ENCODE measurements around the gene KIF26A. TPM values are rescaled to one million over a fixed set of nuclear protein-coding genes. Genes with fewer than 3 reads are reported as not detected.

KIF26A gene
- total RNA-seq, 1 donor from 2014 or later, result 8.1 TPM

GRCh38 chr14:104131968-104132732 is 6.2 kb upstream of the KIF26A start:
- DNase-seq, result no peak

GRCh38 chr14:104132981-104133380 is 5.4 kb upstream of the KIF26A start:
- no peak for DNase-seq

- DNase-seq, result no peak
Measured at GRCh38 chr14:104133496-104133895, 4.9 kb upstream of the KIF26A start.

GRCh38 chr14:104134061-104134965 is 4.1 kb upstream of the KIF26A start:
- no peak for DNase-seq

GRCh38 chr14:104135121-104135903 is 3.1 kb upstream of the KIF26A start:
- no peak for DNase-seq

- no peak for DNase-seq
Measured at GRCh38 chr14:104135904-104136471, 2.4 kb upstream of the KIF26A start.

GRCh38 chr14:104136472-104137296 is 1.7 kb upstream of the KIF26A start:
- DNase-seq, result peak; percentile 31

- peak; percentile 74 for DNase-seq
Measured at GRCh38 chr14:104137297-104138097, 890 bp upstream of the KIF26A start.

GRCh38 chr14:104138718-104139459 is 502 bp downstream of the KIF26A start:
- no peak for DNase-seq

GRCh38 chr14:104139460-104140212 is 1.2 kb downstream of the KIF26A start:
- DNase-seq, result peak; percentile 44

- no peak for DNase-seq
Measured at GRCh38 chr14:104140213-104140462, 1.8 kb downstream of the KIF26A start.

- DNase-seq, result no peak
Measured at GRCh38 chr14:104140463-104141331, 2.3 kb downstream of the KIF26A start.

- no peak for DNase-seq
Measured at GRCh38 chr14:104141621-104142091, 3.3 kb downstream of the KIF26A start.

- DNase-seq, result no peak
Measured at GRCh38 chr14:104142136-104142945, 4.0 kb downstream of the KIF26A start.

GRCh38 chr14:104142946-104143470 is 4.6 kb downstream of the KIF26A start:
- DNase-seq, result no peak

GRCh38 chr14:104143521-104144452 is 5.4 kb downstream of the KIF26A start:
- DNase-seq, result no peak
